HepG2 (cell line): ENCODE data around the gene PIGL. TPM values are rescaled to one million over a fixed set of nuclear protein-coding genes. Genes with fewer than 3 reads are reported as not detected.
A peak's percentile ranks its signal among the peaks of the same experiment; 100 is the strongest.

ENCODE experiments used
- CREM ChIP-seq, 2 experiments: sonication (generic) in 1 of 2; formaldehyde crosslinking in 1 of 2; IDR thresholded peaks; 2 replicates each; pipeline versions ENCODE4 v1.4.0 to v1.6.1; 2016 to 2020; ENCODE audit warnings: antibody characterized with exemption in 1 of 2, mild to moderate bottlenecking in 1 of 2, missing genetic modification reagents in 1 of 2
- ETV6 ChIP-seq: sonication (generic); formaldehyde crosslinking; conservative IDR thresholded peaks from 2 replicates; pipeline ENCODE4 v1.4.0; 2020; ENCODE audit warnings: missing genetic modification reagents
- GFI1 ChIP-seq: sonication (generic); formaldehyde crosslinking; IDR thresholded peaks from 2 replicates; pipeline ENCODE4 v1.5.0; 2020; ENCODE audit warnings: missing genetic modification reagents, mild to moderate bottlenecking, borderline replicate concordance
- KLF6 ChIP-seq: IDR thresholded peaks from 2 replicates; pipeline ENCODE4 v1.8.0; 2016; ENCODE audit warnings: missing biosample characterization, missing genetic modification reagents
- MAFK ChIP-seq, 2 experiments: IDR thresholded peaks in 1 of 2; conservative IDR thresholded peaks in 1 of 2; 2 replicates each; pipeline ENCODE4 v1.6.1; 2011; ENCODE audit warnings: improper control_type of control experiment in 2 of 2, low read length in 2 of 2
- MTA1 ChIP-seq: sonication (generic); formaldehyde crosslinking; IDR thresholded peaks from 2 replicates; pipeline ENCODE4 v1.4.0; 2020; ENCODE audit warnings: missing genetic modification reagents, mild to moderate bottlenecking, borderline replicate concordance
- NFE2 ChIP-seq: sonication (generic); formaldehyde crosslinking; IDR thresholded peaks from 2 replicates; pipeline ENCODE4 v1.4.0; 2020; ENCODE audit warnings: missing genetic modification reagents
- ONECUT2 ChIP-seq: sonication (generic); formaldehyde crosslinking; IDR thresholded peaks from 2 replicates; pipeline ENCODE4 v1.4.0; 2020; ENCODE audit warnings: missing genetic modification reagents
- POLR2G ChIP-seq: fragments of 200-400 bp; formaldehyde crosslinking; IDR thresholded peaks from 2 replicates; pipeline ENCODE4 v1.6.1; 2018; ENCODE audit warnings: mild to moderate bottlenecking, low read depth, low read length, moderate library complexity
- SAP130 ChIP-seq: IDR thresholded peaks from 2 replicates; pipeline ENCODE4 v1.6.1; 2016; ENCODE audit warnings: low read depth
- TCF7L2 ChIP-seq: IDR thresholded peaks from 2 replicates; pipeline ENCODE4 v1.6.1; 2011; ENCODE audit warnings: mild to moderate bottlenecking, low read depth, low read length, moderate library complexity
- ZBTB8A ChIP-seq: sonication (generic); formaldehyde crosslinking; IDR thresholded peaks from 2 replicates; pipeline ENCODE4 v1.4.0; 2020; ENCODE audit warnings: mild to moderate bottlenecking, low read depth, missing genetic modification reagents, borderline replicate concordance
- ZNF558 ChIP-seq: sonication (generic); formaldehyde crosslinking; IDR thresholded peaks from 2 replicates; pipeline ENCODE4 v1.9.0; 2022; ENCODE audit warnings: mild to moderate bottlenecking, missing genetic modification reagents, borderline replicate concordance
- polyA plus RNA-seq, 8 experiments: library from polyadenylated mRNA; depleted of rRNA in 3 of 8; stranded (reverse) in 7 of 8; unstranded in 1 of 8; fragments of >200 nt; fragmentation: Illumina TruSeq in 4 of 8; extraction: Trizol in 4 of 8; gene quantifications; 2 replicates each; pipeline versions ENCODE4 v1.2.1 to v1.2.3, GENCODE V29; 2011 to 2016; ENCODE audit warnings: low read depth in 4 of 8, missing spikeins in 1 of 8, mixed read lengths in 1 of 8; ENCODE audit not compliant: insufficient read depth in 1 of 8
- total RNA-seq, 5 experiments: library from RNA; depleted of rRNA; stranded (reverse); fragments of >200 nt; fragmentation: Illumina TruSeq; extraction: Trizol; gene quantifications; 2 replicates each; pipeline ENCODE4 v1.2.3, GENCODE V29; 2016; ENCODE audit warnings: low read depth in 1 of 5
- TF ChIP-seq, protein P1 (sequence below): IDR thresholded peaks from 2 replicates; pipeline ENCODE4 v1.6.1; 2016; ENCODE audit warnings: mild to moderate bottlenecking, missing biosample characterization, missing genetic modification reagents
- TF ChIP-seq, protein P2 (sequence below): sonication (generic); formaldehyde crosslinking; conservative IDR thresholded peaks from 2 replicates; pipeline ENCODE4 v1.5.0; 2020; ENCODE audit warnings: missing genetic modification reagents
- TF ChIP-seq, protein P3 (sequence below): IDR thresholded peaks from 2 replicates; pipeline ENCODE4 v1.6.1; 2016; ENCODE audit warnings: missing compliant biosample characterization, missing genetic modification reagents, borderline replicate concordance
- TF ChIP-seq, protein P4 (sequence below): sonication (generic); formaldehyde crosslinking; IDR thresholded peaks from 2 replicates; pipeline ENCODE4 v1.5.0; 2020; ENCODE audit warnings: mild to moderate bottlenecking, missing genetic modification reagents, borderline replicate concordance

The PIGL gene
- total and polyA plus RNA-seq, 2 of the 13 experiments (the other 11 are each of a cell fraction or from before 2014, with no cell fraction given) = 28.5 to 63.8 TPM

DNA sequence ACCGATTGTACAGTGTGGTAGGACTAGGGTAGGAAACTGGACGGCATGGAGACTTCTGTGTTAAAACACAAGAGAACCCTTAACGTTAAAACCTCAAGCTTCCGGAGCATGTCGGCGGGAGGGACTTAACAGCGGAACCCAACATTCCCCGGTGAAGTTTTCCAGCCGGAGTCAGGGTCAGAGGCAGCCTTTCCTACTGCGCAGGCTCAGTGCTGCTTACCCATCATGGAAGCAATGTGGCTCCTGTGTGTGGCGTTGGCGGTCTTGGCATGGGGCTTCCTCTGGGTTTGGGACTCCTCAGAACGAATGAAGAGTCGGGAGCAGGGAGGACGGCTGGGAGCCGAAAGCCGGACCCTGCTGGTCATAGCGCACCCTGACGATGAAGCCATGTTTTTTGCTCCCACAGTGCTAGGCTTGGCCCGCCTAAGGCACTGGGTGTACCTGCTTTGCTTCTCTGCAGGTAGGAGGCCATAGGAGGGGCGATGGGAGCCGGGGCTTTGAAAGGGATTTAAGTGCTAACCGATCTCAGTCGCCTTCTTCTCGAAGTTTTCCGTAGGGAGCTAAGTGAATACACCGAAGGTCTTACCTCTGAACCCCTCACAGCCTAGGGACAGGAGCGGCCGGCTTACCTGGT, at the start of gene PIGL (continued):
- TF ChIP-seq POLR2G (peak; percentile 96), ZBTB8A (CRISPR knock-in tag) (no peak), MTA1 (CRISPR knock-in tag) (peak; percentile 61; the same call in 1 of the 2 replicates), NFE2 (CRISPR knock-in tag) (no peak), ZNF558 (CRISPR knock-in tag) (peak; percentile 78; the same call in 1 of the 2 replicates), GFI1 (peak; percentile 26; the same call in 1 of the 2 replicates), ONECUT2 (peak; percentile 41; the same call in 1 of the 2 replicates), CREM (IDR thresholded peaks at IDR 0.05) (peak; percentile 69; the same call in 1 of the 2 replicates), CREM (CRISPR knock-in tag; IDR thresholded peaks at IDR 0.05) (no peak), MAFK (conservative IDR thresholded peaks at IDR 0.05 in 1 of 2, IDR thresholded peaks at IDR 0.05 in 1 of 2; ENCODE audit: low read length in 2 of 2) (no peak), KLF6 (peak; percentile 92), TCF7L2 (no peak), SAP130 (CRISPR knock-in tag) (peak; percentile 95), ETV6 (CRISPR knock-in tag) (0 out of 2 replicates have a peak, but pooled peaks have one; percentile 13)
- TF ChIP-seq, protein P1, sequence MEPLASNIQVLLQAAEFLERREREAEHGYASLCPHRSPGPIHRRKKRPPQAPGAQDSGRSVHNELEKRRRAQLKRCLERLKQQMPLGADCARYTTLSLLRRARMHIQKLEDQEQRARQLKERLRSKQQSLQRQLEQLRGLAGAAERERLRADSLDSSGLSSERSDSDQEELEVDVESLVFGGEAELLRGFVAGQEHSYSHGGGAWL (CRISPR knock-in tag) = peak; percentile 66; the same call in 1 of the 2 replicates
- TF ChIP-seq, protein P2, sequence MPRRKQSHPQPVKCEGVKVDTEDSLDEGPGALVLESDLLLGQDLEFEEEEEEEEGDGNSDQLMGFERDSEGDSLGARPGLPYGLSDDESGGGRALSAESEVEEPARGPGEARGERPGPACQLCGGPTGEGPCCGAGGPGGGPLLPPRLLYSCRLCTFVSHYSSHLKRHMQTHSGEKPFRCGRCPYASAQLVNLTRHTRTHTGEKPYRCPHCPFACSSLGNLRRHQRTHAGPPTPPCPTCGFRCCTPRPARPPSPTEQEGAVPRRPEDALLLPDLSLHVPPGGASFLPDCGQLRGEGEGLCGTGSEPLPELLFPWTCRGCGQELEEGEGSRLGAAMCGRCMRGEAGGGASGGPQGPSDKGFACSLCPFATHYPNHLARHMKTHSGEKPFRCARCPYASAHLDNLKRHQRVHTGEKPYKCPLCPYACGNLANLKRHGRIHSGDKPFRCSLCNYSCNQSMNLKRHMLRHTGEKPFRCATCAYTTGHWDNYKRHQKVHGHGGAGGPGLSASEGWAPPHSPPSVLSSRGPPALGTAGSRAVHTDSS = no peak
- TF ChIP-seq, protein P3, sequence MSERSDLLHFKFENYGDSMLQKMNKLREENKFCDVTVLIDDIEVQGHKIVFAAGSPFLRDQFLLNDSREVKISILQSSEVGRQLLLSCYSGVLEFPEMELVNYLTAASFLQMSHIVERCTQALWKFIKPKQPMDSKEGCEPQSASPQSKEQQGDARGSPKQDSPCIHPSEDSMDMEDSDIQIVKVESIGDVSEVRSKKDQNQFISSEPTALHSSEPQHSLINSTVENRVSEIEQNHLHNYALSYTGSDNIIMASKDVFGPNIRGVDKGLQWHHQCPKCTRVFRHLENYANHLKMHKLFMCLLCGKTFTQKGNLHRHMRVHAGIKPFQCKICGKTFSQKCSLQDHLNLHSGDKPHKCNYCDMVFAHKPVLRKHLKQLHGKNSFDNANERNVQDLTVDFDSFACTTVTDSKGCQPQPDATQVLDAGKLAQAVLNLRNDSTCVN (CRISPR knock-in tag) = peak; percentile 74
- TF ChIP-seq, protein P4, sequence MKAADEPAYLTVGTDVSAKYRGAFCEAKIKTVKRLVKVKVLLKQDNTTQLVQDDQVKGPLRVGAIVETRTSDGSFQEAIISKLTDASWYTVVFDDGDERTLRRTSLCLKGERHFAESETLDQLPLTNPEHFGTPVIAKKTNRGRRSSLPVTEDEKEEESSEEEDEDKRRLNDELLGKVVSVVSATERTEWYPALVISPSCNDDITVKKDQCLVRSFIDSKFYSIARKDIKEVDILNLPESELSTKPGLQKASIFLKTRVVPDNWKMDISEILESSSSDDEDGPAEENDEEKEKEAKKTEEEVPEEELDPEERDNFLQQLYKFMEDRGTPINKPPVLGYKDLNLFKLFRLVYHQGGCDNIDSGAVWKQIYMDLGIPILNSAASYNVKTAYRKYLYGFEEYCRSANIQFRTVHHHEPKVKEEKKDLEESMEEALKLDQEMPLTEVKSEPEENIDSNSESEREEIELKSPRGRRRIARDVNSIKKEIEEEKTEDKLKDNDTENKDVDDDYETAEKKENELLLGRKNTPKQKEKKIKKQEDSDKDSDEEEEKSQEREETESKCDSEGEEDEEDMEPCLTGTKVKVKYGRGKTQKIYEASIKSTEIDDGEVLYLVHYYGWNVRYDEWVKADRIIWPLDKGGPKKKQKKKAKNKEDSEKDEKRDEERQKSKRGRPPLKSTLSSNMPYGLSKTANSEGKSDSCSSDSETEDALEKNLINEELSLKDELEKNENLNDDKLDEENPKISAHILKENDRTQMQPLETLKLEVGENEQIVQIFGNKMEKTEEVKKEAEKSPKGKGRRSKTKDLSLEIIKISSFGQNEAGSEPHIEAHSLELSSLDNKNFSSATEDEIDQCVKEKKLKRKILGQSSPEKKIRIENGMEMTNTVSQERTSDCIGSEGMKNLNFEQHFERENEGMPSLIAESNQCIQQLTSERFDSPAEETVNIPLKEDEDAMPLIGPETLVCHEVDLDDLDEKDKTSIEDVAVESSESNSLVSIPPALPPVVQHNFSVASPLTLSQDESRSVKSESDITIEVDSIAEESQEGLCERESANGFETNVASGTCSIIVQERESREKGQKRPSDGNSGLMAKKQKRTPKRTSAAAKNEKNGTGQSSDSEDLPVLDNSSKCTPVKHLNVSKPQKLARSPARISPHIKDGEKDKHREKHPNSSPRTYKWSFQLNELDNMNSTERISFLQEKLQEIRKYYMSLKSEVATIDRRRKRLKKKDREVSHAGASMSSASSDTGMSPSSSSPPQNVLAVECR = peak; percentile 89
